Adrenal gland (tissue), 5 donors: ENCODE results near the gene LSAMP.

ENCODE experiments used
- POLR2A ChIP-seq, 2 donors: fragments of 450-650 bp; IDR thresholded peaks; one replicate each; pipeline ENCODE4 v1.6.1; 2017; ENCODE audit warnings: antibody characterized with exemption in 2 of 2, mild to moderate bottlenecking in 2 of 2, moderate library complexity in 1 of 2
- TF ChIP-seq, protein P1 (sequence below), 6 experiments: fragments of 450-650 bp in 4 of 6; fragments of 200-600 bp in 2 of 6; sonication (generic) in 1 of 6; IDR thresholded peaks; 1 replicate in 5 of 6; 2 replicates in 1 of 6; pipeline versions ENCODE4 v1.5.1 to v1.8.0; 2016 to 2021; ENCODE audit warnings: antibody characterized with exemption in 6 of 6, mild to moderate bottlenecking in 2 of 6, moderate library complexity in 1 of 6
- donor health status: DM: no; HTN: no; CAD: no.

DNA sequence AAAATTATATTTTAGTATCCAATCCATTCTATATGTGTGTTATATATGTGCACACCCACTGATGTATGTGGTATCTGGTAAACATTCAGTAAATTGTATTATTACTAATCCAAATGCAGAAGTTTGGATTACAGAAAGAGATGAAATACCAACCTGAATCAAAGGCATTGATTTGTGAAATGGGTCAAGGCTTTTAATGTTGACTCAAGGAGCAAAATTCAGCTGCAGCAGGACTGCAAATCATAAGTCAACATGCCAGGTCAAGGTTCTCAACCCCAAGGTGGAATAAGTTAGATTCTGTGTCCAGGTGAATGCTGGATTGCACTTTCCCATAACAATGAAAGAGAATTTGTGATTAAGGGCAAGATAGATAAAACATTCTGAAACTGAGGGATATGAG is 631.3 kb downstream of the LSAMP start:
- TF ChIP-seq, protein P1, sequence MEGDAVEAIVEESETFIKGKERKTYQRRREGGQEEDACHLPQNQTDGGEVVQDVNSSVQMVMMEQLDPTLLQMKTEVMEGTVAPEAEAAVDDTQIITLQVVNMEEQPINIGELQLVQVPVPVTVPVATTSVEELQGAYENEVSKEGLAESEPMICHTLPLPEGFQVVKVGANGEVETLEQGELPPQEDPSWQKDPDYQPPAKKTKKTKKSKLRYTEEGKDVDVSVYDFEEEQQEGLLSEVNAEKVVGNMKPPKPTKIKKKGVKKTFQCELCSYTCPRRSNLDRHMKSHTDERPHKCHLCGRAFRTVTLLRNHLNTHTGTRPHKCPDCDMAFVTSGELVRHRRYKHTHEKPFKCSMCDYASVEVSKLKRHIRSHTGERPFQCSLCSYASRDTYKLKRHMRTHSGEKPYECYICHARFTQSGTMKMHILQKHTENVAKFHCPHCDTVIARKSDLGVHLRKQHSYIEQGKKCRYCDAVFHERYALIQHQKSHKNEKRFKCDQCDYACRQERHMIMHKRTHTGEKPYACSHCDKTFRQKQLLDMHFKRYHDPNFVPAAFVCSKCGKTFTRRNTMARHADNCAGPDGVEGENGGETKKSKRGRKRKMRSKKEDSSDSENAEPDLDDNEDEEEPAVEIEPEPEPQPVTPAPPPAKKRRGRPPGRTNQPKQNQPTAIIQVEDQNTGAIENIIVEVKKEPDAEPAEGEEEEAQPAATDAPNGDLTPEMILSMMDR (IDR thresholded peaks at IDR 0.05), result no peak
- no peak for TF ChIP-seq POLR2A (IDR thresholded peaks at IDR 0.05)
